NCI-H2107 treated with DMSO at 0.1 percent for 48 hours (cell line): Measurements from ENCODE around the gene CDH16.

Source experiments
- DNase-seq: peaks from one replicate; lab custom pipeline; 2025; ENCODE audit not compliant: unreplicated experiment; lab: John Stamatoyannopoulos, UW

The CDH16 gene

DNA sequence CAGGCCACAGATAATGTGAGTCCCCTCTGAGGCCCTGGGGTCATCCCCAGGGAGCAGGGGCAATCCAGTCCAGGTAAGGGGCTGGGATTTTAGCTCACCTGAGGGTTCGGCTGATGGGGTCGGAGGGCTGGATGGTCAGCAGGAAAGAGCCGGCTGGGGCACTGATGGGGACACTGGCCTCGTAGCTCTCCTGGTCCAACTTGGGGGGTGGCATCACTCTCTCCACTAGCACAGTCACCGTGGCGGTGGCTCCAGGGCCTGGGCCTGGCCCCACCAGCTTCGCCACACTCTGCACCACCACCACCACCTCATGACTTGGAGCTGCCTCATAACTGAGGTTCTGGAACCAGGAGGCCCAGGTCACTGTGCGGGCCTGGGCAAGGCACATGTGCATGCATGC is 6.9 kb downstream of the CDH16 start:
- no peak for DNase-seq

- DNase-seq = no peak
Observed at GRCh38 chr16:66911112-66911511, 7.6 kb downstream of the CDH16 start.

GRCh38 chr16:66910175-66910940 is 8.3 kb downstream of the CDH16 start:
- DNase-seq = no peak

DNA sequence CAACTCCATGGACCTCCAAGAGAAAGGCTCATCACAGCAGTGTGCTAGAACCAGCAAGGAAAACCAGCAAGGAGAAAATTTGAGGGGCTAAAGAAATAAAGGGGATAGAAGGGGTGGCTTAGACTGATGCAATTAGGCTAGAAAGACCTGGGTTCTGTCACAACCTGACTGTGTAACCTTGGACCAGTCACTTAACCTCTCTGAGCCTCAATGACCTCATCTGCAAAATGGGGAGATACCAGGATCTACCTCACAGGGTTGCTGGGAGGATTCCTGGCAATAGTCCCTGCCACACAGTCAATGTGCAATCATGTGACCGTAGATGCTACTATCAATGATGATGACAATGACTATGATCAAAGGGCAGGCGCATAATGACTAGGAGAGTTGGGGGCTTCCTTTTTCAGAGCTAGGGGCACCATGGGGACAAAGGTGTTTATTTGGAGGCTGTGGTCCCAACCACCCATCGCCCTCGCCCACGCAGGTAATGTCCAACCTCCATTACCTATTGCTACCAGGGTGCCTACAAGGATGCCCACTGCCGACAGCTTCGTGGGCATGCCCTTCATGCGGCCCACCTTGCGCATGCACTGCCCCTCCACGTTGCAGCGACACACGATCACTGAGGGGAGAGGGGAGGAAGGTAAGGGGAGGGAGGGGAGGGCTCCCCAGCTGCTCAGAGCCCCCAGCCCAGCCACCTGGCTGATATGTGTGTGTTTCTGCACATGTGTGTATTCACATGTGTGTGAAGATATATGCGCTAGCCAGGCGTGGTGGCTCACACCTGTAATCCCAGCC is 9.7 kb downstream of the CDH16 start:
- DNase-seq = no peak

- DNase-seq = no peak
Observed at GRCh38 chr16:66908116-66908515, 10.6 kb downstream of the CDH16 start.

DNA sequence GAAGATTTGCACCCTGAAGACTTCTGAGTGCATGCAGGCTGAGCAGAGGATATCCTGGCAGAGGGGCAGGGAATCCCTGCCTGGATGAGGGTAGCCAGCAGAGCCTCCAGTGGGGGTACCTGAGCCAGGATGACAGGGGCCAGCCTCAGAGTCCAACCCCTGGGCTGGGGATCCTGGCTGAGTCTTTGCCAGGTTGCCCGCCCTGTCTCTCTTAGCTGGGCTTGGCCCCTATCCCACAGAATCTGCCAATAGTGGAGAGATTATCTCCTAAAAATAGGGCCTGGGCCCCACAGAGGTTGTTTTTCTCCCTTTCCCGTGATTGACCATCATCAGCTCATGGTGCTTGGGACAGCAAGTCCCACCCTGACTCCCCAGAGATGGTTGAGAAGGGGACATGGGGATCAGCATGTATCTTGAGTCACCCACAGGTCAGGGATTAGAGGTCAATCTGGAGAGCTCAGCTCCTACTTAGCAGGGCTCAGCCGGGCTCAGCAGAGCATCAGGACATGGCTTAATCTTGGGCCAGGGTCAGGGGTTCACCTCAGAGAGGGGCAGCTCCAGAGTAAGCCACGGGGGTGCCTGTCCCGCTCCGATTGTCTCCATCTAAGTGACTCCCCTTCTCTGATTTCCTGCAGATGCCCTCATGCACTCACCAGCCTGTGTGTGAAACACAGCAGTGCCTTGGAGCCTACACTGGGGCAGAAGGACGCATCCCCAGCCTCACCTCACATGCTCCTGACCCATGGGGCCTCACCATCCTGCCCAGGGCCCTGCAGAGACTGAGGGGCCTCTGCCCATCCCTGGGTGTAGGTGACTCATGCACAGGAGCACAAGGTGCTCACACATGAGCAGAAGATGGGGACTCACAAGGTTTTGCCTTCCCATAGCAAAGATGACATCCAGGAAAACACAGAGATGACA is 11.5 kb downstream of the CDH16 start:
- DNase-seq = no peak

GRCh38 chr16:66905633-66906539 is 12.8 kb downstream of the CDH16 start:
- DNase-seq = no peak

DNA sequence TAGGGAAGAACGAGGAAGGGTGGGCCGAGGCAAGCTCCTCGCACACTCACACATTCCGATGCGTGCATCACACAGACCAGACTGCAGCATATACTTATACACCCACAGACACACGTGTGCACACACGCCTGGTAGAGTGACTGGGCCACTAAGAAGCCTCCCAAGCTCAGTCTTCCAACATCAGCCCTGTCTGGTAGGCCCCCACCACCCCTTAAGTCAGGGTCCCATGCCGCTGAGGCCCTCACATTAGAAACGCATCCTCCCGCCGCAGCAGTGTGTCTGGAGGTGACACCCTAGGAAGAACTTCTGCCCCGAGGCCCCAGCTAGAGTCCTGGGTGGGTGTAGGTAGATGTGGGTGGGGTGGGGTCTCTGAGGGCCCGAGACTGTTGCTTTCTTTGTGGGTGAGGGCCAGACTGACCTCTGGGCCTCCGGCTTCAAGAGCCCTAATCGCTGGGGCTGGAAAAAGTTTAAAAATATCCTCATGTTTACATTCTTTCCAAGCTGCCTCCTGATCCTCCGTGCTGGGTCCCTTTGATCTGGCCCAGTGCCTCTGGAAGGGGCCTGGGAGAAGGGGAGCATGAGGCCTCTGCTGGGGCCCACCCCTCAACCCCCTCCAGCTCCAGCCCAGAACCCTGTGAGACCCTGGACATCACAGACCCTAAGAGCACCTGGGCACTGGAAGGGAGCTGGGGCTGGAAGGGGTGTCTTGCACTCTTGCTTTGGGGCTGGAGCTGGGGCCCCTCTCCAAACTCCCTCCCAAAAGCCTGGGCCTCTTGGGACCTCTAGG is 13.6 kb downstream of the CDH16 start:
- DNase-seq = no peak

DNA sequence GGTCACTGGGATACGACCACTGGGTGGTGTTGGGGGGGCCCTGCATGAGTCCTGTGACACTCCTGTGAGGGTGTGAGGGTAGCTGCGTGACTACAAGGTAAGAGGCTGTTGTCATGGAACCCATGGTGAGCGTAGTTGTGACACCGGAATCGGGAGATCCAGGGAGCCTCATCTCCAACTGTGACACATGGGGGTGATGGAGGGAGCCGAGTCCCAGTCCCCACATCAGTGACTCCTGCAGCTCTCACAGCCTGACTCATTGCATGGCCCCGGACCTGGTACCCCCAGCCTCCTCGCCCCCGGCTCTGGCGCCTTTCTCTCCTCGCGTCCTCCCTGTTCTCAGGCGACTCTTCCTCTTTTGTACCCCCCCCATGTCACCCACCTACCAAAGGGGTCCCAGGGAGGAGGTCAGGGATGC is 14.2 kb downstream of the CDH16 start:
- no peak for DNase-seq

DNA sequence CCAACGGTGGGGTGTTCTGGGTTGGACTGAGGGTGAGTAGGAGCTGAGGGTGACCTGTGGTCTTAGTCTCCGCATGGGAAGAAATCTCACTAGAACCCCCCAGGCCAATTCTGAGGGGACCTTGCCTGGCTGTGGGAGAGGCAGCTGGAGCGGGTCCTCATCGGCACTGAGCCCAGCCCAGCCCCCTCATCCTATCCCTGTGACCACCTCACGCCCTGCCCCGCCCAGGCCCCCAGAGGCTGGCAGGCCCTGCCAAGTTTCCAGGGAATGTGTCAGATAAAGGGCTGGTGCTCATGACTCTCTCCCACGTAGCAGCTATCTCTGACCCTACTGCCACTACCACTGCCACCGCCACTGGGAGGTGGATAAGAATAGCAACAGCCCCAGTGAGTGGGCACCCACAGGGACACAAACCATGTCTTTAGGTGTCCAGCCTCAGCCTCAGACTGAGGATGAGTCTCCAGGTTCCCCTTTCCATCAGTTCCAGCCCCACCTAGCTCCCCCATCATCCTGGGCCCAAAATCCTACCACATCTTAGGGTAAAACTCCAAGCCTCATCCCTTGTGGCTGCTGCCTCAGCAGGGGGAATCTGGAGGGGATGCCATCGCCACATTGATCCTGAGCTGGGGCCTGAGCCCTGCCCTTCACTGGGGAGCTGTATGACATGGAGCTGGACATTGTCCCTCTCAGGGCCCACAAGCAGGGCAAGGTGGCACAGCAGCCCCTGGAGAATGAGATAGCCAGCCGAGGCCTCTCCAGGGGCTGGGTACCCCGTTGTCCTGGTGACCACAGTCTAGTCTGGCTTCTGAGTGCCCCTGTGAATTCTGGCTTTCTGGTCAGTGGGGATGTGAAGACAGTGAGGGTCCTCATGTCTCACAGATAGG is 14.9 kb downstream of the CDH16 start:
- DNase-seq = no peak

GRCh38 chr16:66902648-66903543 is 15.8 kb downstream of the CDH16 start:
- DNase-seq = no peak

DNA sequence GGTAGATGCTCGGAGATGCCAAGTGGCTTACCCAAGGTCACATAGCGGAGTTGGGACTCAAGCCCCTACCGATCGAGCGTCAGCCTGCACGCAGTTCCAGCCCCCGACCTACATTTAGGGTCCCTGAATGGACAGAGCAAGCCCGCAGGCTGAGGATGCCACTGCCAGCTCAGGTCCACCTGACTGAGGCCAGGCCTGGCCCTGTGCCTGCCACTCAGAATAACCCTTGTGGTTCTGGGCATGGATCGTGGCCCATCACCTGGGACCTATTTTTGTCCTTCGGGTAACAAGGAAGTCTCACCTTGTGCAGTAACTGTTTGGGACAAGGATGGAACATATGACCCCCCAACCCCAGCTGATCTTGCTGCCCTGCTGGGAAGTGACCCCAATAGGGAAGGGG is 17.1 kb downstream of the CDH16 start:
- no peak for DNase-seq

DNA sequence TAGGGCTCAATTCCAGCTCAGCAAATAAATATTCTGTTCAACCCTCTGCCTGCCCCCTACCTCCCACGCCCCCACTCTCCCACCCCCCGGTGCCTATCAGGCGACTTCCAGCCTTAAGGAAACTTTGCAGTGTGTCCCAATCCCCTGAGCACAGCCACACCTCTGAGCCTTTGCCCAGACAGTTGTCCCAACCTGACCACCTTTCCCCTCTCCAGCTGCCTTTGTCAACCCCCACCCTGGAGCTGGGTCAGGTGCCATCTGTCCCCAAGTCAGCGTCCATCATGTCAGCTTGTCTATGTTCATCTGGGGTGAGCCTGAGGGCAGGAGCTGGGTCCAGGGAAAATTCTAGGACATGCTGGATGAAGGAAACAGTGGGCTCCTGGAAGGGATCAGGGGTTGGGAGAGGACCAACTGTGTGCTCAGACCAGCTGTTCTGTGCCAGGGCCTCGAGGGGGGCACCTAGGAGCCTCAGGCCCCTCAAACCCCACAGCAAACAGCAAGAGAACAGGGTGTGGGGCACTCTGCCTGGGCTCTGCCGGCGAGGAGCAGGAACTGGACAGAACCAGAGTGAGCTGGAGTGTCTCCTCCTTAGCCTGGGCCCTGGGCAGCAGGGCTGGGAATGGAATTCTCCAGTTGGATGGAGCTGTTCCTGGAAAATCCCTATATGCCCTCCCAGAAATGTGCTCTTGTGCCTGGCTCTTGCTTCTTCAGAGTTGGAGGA is 17.8 kb downstream of the CDH16 start:
- DNase-seq = no peak

DNA sequence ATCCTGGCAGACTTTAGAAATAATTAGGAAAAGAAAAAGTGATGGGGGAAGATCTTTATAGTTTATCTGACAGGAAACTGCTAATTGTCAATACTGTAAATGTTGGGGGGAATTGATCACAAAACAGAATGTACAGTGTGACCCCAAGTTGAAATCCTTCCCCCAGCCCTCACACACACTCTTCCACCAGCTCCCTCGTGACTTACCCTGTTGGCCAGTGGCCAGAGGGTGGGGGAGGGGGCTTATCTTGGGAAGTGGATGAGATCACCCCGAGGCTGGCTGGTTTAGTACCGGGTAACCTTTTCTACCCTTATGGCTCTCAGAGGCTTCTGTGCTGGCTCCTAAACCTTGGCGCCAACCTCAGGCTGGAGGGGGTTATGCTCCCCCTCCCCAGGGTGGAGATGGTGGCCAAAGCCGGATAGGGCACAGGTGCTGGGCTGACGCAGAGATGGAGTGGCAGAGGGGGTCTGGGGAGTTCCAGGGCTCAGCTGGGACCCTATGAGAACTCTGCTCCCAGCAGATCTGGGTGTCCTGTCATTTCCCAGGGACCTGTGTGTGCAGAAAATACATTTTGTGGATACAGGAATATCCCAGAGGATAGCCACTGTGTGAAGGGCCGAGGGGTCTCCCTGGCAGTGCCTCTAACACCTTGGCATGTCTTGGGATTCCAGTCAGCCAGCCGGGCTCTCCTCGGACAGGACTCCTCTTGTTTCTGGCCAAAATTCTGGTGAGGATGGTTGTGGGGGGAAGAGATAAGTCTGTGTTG is 18.6 kb downstream of the CDH16 start:
- DNase-seq = peak; percentile 24

- no peak for DNase-seq
Observed at GRCh38 chr16:66899310-66899944, 19.3 kb downstream of the CDH16 start.

- DNase-seq = no peak
Observed at GRCh38 chr16:66898933-66899309, 19.8 kb downstream of the CDH16 start.
